NCI-H446 treated with DMSO at 0.1 percent for 48 hours (cell line): ENCODE results near the gene GRID1.

ENCODE experiments used
- DNase-seq: peaks from one replicate; lab custom pipeline; 2025; lab: John Stamatoyannopoulos, UW

Gene GRID1

DNA sequence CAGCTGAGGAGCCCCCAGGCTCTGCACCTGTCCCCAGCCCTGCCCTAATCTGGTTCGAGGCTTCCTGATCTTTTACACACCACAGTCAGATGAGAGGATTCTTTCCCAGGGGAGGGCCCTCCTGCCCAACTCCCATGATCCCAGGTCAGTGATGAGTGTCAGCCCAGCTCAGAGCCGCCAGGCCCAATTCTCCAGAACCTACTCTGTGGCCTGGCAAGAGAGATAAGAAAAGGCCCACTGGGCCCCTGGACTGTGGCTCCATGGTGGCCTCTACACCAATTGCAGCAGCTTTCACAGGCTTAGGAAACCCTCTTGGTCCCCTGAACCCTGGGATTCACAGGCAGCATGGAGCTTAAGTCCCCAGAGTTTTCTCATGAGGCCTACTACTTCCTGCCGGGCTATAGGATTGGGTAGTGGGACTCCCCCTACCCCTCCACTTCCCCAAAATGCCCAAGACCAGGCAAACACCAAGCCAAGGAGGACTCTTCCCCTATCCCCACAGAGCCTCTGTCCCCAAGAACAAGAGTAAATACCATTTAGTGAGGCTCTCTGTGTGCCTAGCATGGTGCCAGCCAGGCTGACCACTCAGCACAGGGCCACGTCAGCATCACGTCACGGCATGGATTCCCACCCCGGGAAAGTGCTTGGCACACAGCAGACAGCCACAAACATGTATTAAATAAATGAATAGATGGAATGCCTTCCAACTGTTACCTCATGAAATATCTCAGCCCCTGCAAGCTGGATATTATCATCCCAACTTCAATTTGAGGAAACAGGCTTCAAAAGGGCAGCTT lies 100.0 kb downstream of the GRID1 start:
- DNase-seq: no peak

DNA sequence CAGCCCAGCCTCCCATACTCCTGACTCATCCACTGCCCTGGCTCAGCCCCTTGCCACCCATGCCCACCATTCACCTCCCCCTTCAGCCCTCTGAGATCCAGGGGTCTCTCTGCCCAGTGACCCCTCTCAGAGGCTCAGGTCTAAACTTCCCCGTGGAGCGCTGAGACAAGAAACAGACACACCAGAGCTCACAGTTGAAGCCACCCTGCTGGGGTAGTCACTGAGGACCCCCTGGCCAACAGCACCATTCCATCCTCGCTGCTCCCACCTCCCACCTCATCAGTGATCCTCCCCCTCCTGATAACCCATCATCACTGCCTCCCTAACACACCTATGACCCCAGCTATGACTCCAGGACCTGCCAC lies 100.7 kb downstream of the GRID1 start:
- no peak for DNase-seq

DNA sequence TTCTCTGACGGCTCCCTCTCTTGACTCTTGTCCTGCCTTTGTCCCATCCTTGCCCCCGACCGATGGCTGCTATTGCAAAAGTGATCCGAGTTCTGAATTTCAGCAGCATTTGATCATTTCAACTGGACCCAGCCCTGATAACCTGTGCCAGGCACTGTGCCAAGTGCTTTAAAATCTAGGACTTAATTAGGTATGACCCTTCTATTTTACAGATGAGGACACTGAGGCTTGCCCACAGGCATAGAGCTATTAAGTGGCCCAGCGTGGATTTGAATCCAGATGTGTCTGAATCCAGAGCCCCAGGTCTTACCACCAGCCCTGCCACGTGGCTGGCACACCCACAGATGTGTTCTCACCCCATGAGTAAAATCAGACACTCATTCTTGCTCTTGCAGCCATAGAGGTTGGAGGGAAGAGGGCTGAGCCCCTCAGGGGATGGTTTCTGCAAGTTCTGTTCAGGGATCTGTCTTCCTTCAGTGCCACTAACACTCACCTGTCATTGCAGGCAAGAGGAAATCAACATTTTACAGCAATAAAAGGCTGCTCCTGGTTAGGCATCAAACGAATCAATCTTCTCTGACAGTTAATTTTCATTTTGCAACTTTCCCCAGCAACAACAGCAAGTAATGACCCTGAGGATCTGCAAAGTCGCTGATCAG lies 101.2 kb downstream of the GRID1 start:
- DNase-seq: no peak

DNA sequence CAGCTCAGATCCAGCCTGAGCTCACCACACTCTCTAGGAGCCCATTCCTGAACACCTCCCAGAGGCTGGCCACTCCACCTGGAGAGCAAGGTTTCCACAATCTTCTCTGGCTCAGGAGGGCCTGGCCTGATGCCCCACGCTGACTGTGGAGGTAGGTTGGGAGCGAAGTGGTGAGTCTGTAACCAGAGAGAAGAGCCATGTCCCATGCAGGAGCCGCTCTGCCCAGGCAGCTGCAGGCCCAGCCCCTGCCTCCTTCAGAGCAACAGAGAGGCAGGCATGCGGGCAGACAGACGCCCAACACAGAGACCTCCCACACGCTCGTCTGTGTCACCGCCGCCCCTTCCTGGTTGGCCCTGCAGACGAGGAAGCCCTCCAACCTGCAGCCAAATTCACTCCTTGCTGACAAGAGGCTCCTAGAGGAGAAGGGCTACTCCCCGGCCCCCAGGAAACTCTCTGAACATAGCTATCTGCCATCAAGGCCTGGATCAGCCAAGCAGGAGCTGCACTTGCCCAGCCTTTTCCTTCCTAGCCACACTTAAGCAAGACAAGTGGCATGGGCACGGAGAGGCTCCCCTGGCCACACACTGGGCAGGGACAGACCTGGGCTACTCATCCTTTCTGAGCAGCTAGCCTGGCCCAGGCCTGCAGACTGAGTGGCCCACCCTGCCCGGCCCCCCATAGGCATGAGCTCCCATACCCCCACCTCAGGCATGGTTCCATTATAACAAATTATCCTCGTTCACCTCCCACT lies 101.9 kb downstream of the GRID1 start:
- DNase-seq: no peak

DNA sequence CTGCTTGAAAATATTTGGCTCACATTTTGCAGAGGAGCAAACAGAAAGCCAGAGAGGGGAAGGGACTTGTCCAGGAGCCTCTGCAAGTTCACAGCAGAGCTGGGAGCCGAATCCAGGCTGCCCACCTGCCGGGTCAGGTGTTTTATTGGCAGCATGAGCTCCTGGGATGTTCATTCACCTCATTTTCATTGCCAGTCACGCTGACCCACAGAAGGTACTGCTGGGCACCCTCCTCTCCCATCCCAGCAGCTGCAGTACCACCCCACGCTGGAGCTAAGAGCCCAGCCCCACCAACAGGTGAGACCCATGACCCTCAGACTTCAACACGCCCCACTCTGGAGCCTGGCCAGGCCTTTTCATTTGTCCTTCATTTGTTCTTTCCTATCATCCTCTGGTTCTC lies 102.7 kb downstream of the GRID1 start:
- DNase-seq: no peak

DNA sequence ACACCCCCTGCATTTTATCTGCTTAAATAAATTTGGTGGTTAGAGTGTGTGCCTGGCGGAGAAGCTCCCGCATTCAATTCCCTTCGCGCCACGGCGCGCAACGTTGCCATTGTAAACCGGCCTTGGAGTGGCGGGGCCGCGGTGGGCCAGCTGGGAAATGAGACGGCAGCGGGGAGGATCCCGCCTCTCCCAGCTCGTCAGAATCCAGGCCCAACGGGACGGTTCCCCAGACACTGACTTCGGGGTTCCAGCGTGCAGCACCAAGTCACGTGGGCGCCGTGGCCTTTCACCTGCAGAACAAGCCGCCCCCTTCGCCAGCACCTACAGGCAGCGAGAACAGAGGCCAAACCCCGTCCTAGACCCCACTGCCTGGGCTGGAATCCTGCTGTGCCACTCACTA lies 103.4 kb downstream of the GRID1 start:
- no peak for DNase-seq

DNA sequence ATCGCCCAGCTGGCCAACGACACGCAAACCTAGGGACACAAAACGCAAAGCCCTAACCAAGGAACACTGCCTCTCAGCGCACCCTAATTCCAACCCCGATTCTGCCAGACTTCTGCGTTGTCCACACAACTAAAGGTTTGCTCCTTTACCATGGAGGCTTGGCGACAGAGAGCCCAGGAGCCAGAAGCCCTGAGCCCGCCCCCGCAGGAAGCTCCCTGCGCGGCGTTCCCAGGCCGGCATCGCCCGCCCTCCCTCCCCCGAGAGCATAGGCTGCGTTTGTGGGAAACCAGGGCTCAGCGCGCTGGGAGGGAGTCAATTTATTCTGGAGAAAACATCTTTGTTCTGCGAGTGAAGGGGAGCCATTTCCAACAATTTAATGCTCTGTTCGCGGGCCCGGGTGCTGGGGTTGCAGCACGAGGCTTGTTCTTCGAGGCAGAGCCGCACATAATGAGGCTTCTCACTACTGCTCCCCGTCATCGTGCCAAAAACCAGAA lies 103.9 kb downstream of the GRID1 start:
- DNase-seq: no peak

DNA sequence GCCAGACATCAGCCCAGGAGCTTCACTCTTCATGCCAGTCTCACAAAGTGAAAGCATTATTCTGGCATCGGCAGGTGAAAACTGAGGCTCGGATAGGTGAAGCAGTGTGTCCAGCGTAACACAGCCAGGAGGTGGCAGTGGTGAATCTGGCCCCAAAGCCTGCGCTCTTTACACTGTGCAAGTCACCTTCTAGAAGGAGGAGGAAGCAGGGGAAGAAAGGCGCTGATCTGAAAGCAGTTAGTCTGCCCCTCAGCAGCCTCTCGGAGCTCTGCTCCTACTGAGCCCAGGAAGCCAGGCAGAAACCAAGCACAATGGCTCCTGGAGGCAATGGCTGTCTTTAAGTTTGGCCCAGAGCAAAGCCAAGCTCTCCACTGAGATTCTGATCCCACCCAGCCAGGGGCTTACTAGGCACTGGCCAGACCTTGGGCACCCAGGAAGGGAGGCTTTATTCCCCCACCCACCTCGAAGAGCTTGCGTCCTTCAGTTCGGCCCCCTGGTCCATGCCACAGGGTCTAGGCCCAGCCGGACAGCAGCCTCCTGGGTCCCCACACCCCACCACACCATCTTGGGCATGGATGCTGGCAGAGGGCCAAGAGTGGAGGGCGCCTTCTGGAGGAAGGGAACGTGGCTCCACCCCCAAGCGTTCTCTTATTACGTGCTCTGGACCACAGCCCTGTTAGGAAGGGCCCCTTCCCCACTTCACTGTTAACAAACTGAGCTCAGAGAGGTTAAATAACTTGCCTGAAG lies 104.5 kb downstream of the GRID1 start:
- no peak for DNase-seq

DNA sequence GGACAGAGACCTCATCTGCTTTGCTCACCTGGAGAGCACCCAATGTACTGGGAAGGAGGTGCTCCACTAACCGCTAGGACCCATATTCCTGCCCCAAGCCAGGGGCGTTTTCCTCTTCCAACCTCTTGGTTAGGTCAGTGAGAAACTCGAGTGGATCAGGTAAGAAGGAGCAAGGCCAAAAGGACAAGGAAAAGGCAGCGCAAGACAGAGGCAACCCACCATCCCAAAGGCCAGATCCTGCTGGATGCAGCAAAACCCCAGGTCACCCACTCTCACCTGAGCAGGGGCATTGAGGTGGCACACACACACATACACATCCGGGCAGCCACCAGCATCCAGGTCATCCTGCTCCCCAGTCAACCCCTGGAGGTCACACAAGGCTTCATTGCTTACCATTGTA lies 105.1 kb downstream of the GRID1 start:
- DNase-seq: no peak

DNA sequence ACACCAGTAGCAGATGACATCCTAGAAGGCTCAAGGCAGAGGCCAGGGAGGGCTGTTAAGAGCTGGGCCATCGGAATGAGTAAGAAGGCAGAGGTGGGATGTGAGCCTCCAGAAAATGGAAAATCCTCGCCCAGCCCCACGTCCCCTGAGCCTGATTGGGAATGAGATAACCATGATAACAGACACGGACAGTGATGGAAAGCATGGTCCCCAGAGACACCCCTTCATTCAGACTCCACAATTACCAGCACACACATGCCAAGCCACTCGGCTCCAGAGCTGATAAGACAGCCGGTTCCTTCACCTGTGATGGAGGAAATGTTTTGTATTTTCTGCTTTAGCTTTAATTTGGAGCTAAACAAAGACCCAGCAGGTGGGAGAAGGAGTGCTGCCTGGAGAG lies 106.0 kb downstream of the GRID1 start:
- no peak for DNase-seq

DNA sequence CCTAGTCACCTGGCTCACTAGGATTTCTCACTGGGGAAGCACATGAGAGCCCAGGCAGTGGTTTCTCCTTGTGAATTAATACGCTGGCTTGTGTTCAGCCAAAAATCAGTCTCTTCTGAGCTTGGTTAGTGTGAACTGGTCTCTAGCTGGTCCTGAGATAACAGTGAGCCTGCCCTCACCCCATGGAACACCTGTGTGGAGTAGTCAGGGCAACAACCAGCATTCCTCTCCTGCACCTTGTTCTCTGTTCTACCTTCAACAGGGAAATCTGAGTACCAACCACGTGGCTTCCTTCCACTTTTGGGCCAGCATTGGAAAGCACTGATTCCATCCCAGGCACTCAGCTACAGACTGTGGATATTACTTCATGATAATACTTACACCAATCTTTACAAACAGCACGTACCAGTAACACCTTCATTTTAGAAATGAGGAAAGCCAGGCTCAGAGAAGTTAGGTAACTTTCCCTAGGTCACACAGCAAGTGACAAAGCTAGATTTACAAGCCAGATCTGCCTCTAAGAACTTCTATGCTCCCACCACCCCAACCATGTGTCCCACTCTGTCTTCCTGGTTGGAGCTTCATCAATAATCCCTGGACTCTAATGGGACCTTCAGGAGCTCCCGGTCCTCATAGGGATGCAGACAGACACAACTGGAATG lies 106.6 kb downstream of the GRID1 start:
- no peak for DNase-seq

DNA sequence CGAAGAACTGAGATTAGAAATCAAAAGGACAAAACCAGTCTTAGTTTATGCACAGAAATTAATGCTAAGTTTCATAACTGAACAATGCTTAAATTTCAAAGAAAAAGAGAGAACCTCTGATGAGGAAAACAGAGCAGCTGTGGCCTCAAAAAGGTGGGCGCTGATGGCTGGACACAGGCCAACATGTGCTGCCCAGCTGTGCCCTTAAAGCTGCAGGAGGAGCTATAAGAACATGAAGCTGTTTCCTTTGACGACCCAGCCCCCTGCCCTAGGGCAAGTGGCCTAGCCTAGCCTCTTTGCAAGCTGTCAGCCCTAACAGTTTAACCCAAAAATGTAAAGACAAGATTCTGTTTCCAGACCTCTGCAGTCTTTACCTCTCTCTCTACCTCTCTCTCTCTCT lies 107.7 kb downstream of the GRID1 start:
- no peak for DNase-seq

DNA sequence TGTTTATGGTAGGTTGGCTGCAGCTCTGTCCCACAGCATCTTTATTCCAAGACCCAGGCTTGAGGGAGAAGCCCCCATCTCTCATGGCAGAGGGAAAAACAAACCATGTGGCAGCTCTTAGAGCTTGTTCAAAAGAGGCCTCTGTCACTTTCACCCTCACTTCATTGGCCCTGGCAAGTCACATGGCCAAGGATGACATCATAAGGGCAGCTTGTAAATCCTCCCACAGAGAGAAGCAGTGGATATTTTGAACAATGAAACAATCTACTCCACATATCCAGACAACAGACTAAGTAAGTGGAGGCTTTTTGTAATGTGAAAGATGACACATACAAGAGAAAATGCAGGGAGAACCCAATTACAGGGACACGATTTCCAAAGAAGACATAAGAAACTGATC lies 108.1 kb downstream of the GRID1 start:
- no peak for DNase-seq

DNA sequence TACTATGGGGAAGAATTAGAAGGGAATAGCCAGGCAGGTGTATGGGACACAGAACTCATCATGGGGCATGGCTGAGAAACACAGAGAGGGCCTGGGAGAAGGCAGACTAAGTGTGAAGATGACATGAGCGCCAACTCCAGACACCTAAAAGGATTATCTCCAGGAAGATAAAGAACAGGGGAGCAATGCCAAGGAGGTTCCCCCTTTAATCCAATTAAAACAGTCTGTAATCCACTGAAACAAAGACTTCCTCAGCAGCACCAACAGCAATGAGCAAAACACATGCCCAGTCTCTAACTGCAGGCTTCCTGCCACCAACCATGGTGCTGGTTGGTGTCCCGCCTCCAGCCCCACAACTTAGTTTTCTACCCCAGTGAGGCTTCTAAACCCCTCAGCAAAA lies 108.9 kb downstream of the GRID1 start:
- DNase-seq: no peak

DNA sequence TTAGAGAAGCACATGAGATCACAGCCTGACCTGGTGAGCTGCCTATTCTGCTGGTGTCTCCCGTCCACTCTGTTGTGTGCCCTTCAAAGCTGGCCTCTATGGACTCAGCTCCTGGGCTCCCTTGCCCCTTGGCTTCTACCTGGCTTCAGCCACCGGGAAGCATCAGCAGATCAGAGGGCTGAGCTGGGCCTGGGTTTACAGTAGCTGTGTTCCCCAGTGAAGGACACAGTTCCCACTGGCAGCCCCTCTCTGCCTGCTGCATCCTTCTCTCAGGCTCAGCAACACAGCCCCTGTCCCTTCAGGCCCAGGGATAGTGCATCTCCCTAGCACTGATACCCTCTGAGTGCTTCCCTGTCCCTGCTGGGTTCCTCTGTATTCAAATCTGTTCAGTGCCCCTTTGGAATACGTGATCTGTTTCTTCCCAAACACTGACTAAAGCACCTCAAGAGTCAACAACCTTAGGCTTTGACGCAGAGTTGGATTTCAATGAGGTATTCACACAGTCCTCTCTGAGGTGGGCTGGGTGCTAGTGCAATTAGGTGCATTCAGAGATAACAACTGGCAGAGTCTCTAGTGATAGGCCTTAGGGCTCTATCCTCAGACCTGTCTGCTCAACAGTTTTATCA lies 109.8 kb downstream of the GRID1 start:
- DNase-seq: no peak

DNA sequence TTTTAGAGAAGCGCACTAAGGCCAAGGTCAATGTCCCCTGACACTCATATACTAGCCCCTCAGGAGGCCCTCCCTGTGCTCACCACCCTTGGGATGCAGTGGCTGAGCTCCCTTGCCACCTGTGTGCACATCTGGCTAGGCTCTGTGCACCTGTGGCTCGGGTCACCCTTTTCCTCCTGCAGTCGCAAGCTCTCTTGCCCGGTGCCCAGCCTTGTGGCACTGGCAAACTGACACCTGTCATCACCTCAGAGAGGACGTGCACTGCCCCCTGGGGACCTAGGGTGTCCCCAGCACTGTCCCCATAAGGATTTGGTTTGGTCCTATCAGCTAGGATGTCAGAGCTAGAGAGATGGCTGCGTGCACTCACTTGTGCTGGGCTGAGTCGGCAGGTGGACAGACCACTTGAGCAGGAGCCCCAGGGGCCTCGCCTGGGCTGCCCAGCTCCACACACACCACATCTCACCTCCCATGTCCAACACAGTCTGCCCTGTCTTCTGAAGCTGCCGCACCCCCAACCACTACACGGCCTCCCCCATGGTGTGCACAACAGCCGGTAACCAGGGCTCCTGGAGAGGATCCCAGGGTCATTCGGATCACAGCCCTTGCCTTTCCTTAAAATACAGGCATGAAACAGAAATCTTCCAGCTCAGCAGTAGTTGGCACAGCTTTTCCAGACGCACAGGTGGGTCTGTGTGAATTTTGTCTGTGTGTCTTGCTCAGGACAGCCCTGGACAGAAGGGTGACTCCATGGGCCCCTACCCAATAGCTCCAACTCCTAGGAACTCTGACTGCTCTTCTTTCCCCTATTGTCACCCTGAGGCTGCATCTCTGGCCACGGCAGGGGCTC lies 111.0 kb downstream of the GRID1 start:
- DNase-seq: no peak

DNA sequence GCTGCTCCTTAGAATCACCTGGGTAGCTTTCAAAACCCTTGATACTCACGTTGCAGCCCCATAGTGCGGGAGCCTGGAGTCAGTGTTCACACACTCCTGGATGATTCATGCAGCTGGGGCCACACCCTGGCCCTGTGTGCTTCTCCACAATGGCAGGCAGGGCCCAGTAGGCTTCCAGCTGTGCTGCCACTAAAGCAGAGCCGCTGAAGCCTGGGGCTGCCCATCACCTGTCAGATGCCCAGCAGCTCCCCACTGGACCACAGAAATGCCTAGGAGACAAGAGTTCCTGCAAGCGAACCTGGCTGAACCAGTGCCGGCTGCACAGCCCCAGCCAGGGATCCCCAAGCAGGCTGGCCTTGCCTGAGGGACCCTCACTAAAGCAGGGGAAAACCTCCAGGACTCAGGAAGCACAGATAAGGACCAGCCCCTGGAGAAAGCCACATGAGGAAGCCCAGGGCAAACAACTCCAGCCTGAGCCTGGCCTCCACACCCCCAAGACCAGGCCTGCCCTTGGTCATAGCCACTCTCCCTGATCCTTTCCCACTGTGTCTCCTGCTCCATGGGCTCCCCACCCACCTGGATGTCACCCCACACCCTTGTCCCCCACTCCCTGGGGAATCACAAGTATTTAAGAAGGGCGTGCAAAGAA lies 111.9 kb downstream of the GRID1 start:
- DNase-seq: no peak

DNA sequence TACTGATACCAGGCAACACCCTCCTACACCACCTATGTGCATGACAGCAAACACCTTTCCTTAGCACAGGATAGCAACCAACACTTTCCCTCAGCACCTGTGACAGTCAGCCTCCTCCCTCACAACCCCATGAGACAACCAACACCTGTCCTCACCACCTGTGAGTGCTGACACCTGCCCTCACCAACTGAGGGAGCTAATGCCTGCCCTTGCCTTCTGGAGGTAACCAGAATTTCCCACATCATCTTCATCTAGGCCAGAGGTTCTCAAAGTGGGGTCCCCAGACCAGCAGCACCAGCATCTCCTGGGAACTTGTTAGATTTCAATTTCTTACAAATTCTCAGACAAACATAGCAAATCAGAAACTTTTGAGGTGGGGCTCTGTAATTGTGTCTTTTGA lies 112.5 kb downstream of the GRID1 start:
- DNase-seq: no peak

DNA sequence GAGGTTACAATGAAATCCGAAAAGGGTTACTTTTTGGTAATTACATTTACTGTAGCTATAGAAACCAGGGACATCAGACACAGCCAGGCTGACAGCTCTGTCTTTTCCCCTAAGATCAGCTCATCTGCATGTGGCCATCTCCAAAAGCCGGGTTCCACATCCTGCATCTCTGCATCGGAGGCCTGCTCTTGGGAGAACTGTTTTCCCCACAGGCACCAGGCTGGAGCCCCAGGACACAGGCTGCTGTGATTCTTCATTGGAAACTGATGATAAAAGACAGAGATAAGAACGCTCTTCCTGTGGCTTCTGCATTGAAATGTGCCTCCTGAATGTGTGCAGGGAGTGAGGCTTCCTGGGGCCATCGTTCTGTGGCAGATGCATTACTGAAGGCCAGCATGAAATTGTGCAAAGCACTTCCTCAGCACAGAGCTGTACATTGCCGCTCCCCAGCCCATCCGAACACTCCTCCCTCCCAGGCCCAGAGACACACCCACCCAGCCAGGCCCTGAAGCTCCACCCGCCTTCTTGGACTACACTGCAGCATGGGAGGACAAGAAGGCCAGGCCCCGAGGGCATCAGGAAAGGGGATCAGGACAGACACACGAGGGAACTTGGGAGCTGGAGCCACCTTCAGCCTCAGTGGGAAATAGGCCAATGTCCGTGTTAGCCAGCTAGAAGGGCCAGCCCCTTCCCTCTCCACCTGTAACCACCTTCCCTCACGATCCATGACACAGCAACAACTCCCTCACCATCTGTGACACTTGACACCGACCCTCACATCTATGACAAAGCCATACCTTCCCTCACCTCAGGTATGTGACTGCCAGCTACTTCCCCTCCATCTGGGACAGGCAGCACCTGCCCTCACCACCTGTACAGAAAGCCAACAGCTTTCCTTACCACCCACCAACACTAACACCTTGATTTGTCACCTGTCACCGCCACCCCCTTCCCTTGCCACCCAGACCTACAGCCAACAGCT lies 113.2 kb downstream of the GRID1 start:
- no peak for DNase-seq
